GM19023 (cell line): ENCODE data around the gene FGD5.

ENCODE experiments used
- ATAC-seq: cut with Tn5 transposase; IDR thresholded peaks from one replicate; pipeline ENCODE4 v1.9.1; 2021; ENCODE audit warnings: mild to moderate bottlenecking, moderate library complexity; ENCODE audit not compliant: unreplicated experiment

FGD5 gene

DNA sequence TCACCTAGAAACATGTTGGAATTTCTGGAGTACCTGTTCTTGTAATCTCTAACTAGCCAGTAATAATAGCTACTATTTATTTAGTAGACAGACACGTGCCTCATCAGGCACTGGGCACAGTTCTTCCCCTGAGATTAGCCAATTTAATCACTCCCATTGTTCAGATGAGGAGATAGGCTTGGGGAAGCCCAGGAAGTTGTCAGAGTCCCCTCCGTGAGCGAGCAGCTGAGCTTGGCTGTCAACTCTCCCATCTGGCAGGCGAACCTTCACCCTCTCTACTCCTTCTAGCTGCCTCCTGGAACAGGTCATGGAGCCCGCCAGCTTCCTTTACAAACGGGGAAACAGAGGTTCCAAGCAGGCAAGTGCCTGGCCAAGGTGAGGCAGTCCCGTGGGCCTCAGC, 31.1 kb upstream of the FGD5 start:
- ATAC-seq = no peak

GRCh38 chr3:14788644-14789043, 30.1 kb upstream of the FGD5 start:
- ATAC-seq = no peak

- no peak for ATAC-seq
These were observed 29.5 kb upstream of the FGD5 start for GRCh38 chr3:14789221-14789620.

- ATAC-seq = no peak
These were observed 29.0 kb upstream of the FGD5 start for GRCh38 chr3:14789640-14790285.

DNA sequence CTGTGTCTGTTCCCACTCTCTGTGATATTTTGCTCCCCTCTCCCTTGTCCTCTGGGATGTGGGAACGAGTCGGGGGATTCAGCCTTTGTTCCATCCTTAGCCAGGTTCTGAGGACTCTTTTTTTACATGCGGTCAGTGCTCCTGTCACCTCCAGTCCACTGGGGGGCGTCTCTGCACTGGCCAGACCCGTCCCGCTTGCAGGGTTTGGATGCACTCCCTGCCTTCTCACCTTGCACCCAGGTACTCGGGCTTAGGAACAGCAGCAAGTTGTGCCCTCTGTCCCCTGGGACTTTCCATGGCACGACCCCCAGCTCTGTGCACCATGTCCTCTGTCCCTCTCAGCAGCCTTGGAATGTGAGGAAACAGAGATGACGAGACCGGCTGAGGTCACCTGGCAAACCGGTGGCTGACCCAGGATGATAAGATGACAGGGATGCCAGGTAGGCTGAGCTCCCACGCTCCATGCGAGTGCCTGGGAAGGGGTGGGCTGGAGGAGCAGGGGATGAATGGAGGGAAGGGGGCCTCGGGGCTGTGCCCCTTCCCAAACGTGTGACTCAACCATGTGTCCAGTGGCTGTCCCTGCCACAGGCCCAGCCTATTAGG, 27.3 kb upstream of the FGD5 start:
- ATAC-seq = no peak

DNA sequence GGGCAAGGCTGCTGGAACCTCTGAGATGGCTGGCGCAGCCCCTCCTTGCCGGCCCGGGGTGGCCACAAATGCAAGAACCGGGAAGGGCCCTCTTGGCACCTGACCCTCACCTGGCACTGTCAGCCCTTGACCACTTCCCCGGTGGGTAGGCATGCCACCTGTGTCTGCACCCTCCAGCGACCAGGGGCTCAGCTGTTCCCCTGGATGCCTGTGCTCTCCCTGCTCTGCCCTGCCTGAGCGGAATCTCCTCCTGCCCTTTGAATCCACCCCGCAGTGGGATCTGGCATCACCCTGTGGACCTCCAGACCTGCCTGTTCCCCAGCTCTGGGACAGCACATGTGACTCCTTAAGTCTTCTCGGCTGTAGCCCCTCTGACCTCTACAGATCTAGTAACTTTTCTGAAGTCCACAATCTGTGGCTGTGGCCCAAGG, 26.1 kb upstream of the FGD5 start:
- ATAC-seq = no peak

DNA sequence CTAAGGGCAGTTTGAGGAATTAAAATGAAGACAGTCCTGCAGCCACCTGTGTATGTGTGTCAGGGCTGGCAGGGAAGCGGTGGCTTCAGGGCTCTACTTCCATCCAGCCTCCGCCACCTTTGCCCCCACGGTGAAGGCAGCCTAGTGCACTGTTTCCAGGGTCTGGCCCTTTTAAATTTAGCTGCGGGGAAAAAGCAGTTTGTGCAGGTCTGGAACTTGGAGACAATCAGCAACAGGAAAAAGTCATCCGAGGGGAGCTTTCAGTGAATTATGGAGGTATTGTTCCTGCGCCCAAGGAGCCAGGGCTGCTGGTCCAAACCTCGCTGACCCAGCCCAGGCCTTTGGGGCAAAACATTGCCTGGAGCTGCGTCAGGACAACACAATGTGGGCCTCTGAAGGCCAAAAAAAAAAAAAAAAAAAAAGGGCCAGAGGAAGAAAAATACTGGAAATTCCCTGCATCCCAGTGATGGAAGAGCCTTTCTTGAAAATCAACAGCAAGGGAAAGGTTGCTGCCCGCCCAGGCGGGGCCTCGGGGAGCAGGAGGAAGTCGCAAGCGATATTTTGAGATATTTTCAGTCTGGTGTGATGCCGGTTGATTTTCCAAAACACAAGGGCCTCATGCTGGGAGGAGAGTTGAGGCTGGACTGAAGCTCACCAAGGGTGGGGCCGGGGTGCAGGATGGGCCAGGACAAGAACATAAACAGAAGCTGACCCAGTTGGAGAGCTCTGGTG, 25.5 kb upstream of the FGD5 start:
- ATAC-seq = no peak

DNA sequence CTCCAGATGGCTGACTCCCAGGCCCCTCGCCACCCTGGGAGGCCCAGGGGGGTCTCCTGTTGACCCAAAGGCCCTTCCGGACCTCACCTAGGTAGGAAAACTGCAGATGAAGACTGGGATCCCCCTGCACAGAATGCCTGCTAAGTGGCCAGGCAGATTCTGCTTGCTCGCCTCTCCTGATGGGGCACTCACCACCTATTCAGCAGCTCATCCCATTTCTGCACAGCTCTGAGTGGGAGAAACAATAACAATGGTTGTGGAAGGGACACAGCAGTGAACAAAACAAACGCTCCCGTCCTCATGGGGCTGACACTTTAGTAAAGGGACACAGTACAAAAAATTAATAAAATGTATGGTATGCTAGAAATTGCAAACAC, 24.9 kb upstream of the FGD5 start:
- no peak for ATAC-seq

DNA sequence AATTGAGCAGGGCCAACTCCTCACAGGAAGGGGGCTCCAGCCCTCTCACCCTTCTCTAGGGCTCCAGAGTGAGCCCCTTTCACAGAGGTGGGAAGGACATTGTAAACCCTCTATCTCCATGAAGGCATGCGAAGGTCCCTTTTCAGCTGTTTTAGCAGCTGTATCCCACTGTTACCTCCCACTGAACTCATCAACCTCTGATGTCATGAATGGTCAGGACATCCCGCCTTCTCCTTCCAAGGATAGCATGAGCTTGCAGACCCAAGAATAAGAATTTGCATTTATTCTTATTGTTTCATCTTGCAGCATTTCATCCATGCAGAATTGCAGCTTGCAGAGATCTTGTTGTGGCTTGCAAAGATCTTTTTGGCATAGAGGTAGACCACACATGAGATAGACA, 24.3 kb upstream of the FGD5 start:
- no peak for ATAC-seq

DNA sequence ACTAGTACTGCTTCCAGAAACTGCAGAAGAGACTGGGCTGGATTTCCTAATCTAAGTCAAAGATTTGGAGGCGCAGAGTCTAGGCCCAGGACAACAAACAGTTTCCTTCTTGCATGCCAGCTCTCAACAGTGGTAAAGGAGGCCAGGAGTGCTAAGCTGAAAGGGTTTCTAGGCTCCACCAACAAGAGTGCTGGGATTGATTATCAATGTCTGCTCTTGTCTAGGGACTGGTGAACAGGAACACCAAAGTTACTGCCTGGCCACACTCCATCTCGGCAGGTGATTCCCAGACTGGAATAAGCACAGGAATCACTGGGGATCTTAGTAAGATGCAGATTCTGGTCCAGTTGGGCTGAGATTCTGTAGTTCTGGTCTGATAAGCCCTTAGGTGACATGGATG, 22.8 kb upstream of the FGD5 start:
- ATAC-seq = no peak

DNA sequence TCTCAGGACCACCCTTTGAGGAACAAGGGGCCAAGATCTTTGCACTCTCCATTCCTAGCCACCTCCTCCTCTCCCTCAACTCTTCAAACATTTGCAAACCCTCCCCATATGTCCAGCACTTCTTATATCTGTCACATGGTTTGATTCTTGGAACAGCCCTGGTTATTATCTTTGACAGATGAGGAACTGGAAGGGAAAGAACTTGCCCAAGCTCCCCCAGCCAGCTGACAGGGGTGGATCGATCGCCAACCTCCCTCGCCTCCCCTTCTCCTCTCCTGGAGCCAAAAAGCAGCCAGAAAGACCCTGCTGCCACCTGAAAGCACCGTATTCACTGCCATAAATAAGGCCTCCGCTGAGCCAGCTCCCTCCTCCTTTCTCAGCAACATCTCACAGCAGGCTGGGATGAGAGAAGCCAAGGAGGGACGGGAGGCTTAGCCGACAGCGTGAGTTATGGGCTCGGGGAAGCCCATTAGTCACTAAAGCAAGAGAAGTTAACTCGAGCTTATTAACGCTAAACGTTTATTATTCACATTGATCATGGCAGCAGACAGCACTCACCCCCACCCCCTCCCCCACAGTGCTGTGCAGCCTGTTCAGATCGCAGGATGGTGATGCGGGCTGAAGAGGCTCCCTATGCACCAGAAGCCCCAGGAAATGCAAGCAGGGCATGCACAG, 22.2 kb upstream of the FGD5 start:
- no peak for ATAC-seq

GRCh38 chr3:14797731-14798130, 21.0 kb upstream of the FGD5 start:
- ATAC-seq = no peak

GRCh38 chr3:14798231-14798630, 20.5 kb upstream of the FGD5 start:
- ATAC-seq = no peak

GRCh38 chr3:14799146-14799545, 19.6 kb upstream of the FGD5 start:
- no peak for ATAC-seq

DNA sequence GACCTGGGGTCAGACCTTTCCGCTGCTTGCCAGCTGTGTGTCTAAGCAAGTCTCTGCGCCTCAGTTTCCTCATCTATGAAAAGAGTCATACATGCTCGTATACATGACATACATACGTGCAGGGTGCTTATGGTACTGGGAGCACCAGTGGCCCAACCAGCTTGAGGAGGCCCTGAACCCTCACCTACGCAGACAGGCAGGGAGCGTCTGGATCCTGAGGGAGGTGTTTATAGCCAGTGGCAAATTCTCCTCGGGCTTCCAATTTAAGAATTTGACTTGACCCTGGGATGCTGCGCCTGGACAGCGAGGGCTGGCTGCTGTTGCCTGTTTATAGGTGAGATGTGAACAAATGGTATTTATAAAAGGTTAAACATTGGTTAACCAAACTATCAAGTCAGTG, 17.7 kb upstream of the FGD5 start:
- no peak for ATAC-seq

- ATAC-seq = no peak
These were observed 16.9 kb upstream of the FGD5 start for GRCh38 chr3:14801668-14802380.

DNA sequence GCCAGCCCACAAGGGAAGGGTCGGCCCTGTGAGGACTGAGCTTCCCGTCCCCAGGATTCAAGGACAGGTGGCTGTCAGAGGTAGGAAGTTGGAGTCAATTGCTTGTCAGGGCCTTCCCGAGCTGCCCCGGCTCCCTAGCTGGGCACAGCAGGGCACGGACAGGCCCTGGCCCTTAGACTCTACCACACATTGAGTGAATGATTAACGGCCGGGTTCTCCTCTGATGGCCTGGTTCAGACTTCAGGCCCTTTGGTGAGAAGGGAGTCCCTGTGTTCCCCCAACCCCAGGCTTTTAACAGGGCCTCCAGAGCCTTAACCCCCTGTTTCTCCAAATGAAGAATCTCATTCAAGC, 16.4 kb upstream of the FGD5 start:
- ATAC-seq = no peak

GRCh38 chr3:14803101-14803980, 15.4 kb upstream of the FGD5 start:
- ATAC-seq = no peak

DNA sequence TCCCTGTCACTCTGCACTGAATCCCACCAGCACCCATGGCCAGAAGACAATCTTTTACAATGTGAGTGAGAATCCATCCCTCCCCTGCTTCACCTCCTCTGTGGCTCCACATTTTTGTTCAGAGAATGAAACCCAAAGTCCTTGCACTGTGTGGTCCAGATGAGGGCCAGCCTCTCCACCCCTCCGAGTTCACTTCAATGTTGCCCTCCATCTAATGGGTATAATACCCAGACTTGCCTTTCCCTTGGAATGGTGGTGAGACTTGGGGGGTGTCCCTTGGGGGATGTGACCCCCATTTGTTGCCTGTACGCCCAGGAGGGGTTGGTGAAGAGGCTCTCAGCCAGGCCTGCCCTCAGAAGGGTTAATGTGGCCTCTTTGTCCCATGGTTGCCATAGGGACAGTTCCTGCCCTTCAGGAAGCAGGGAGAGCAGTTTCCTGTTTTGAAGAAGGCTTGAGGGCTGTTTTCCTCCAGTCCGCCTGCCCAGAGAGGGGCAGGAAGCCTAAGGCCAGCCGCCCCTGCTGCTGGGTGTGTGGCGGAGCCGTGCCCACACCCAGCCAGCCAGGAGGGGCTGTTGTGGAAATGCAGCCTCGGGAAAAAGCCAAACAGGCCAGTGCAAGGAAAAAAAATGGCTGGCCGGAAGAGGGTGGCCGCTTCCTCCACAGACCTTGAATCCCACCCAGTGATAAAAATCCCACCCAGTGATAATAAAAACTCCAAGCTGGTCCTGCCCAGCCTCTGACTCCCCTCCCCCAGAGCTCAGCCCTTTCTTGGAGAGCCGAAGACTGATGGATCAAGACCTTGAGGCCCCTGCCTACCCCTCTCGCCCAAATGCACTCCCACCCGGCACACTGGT, 14.6 kb upstream of the FGD5 start:
- ATAC-seq = no peak
